HepG2 (cell line): Measurements from ENCODE around the gene KRTAP4-16. TPM values are rescaled to one million over a fixed set of nuclear protein-coding genes. Genes with fewer than 3 reads are reported as not detected.

Experiments used
- ATAC-seq: fragments of 200-7000 bp; cut with Tn5 transposase; 3 replicates; pipeline ENCODE4 v1.9.1; 2020; ENCODE audit warnings: mild to moderate bottlenecking, moderate library complexity
- BruUV-seq: library from RNA; stranded (reverse); fragments of 400-500 nt; replicated peaks from 2 replicates; lab custom pipeline; 2021; lab: Mats Ljungman, UMichigan
- CTCF ChIA-PET: fragments of 300-600 bp; formaldehyde crosslinking; extraction: SDS; loops from one replicate; lab custom pipeline; 2021; ENCODE audit warnings: low total read pairs, inconsistent platforms, low intra/inter-chr PET ratio; lab: Yijun Ruan, JAX
- POLR2A ChIA-PET: fragments of 350-600 bp; sonication (Branson Sonifier 250); formaldehyde crosslinking; loops from one replicate; lab custom pipeline; 2020; ENCODE audit warnings: antibody characterized with exemption, inconsistent platforms; lab: Yijun Ruan, JAX
- DNase-seq: peaks from one replicate; pipeline ENCODE4 v3.0.0-alpha.2; 2015; ENCODE audit warnings: low spot score
- FAIRE-seq: peaks from 3 replicates; lab custom pipeline; 2011; peaks lifted over from hg19 to GRCh38; lab: Jason Lieb, UNC
- H2AFZ ChIP-seq: one replicate; pipeline ENCODE4 v1.6.1; 2011; ENCODE audit warnings: low read length, inconsistent platforms
- H3K27ac ChIP-seq: fragments of 300-600 bp; 3 replicates; pipeline ENCODE4 v1.8.0; 2011; ENCODE audit warnings: mixed run types, mild to moderate bottlenecking, mixed read lengths, low read length, inconsistent platforms; ENCODE audit not compliant: insufficient read depth; ENCODE audit errors: extremely low read length
- H3K27me3 ChIP-seq, 2 experiments: fragments of 200-600 bp in 1 of 2; 2 replicates in 1 of 2; 3 replicates in 1 of 2; pipeline versions ENCODE4 v1.6.0 to v1.8.0; 2011; ENCODE audit warnings: low read length in 2 of 2, mild to moderate bottlenecking in 2 of 2, moderate library complexity in 2 of 2, inconsistent platforms in 1 of 2; ENCODE audit not compliant: insufficient read depth in 2 of 2, control insufficient read depth in 1 of 2
- H3K36me3 ChIP-seq, 2 experiments: fragments of 200-600 bp in 1 of 2; replicated peaks in 1 of 2; 2 replicates in 1 of 2; 3 replicates in 1 of 2; pipeline versions ENCODE4 v1.5.1 to v1.8.0; 2011; ENCODE audit warnings: low read length in 2 of 2, inconsistent platforms in 1 of 2; ENCODE audit not compliant: insufficient read depth in 2 of 2, control insufficient read depth in 1 of 2
- H3K4me1 ChIP-seq: 2 replicates; pipeline ENCODE4 v1.5.1; 2012; ENCODE audit warnings: low read length, inconsistent platforms; ENCODE audit not compliant: insufficient read depth
- H3K4me2 ChIP-seq: 2 replicates; pipeline ENCODE4 v1.6.0; 2011; ENCODE audit warnings: low read depth, low read length, inconsistent platforms
- H3K4me3 ChIP-seq, 3 experiments: fragments of 200-600 bp in 1 of 3; sonication (generic), shearing (Covaris generic) in 1 of 3; replicated peaks in 1 of 3; 2 replicates each; pipeline ENCODE4 v1.5.1; 2011 to 2016; ENCODE audit warnings: low read length in 3 of 3, inconsistent platforms in 2 of 3, low read depth in 2 of 3, mild to moderate bottlenecking in 2 of 3, control low read depth in 1 of 3, mixed read lengths in 1 of 3; ENCODE audit not compliant: insufficient read depth in 1 of 3
- H3K79me2 ChIP-seq: one replicate; pipeline ENCODE4 v1.6.1; 2011; ENCODE audit warnings: low read length, inconsistent platforms; ENCODE audit not compliant: insufficient read depth
- H3K9ac ChIP-seq: 2 replicates; pipeline ENCODE4 v1.6.0; 2011; ENCODE audit warnings: mild to moderate bottlenecking, low read depth, low read length, inconsistent platforms; ENCODE audit not compliant: insufficient read depth
- H3K9me3 ChIP-seq: 2 replicates; pipeline ENCODE4 v1.5.1; 2012; ENCODE audit warnings: mild to moderate bottlenecking, low read length
- H4K20me1 ChIP-seq: 2 replicates; pipeline ENCODE4 v1.6.0; 2011; ENCODE audit warnings: inconsistent platforms, mild to moderate bottlenecking, low read length, moderate library complexity; ENCODE audit not compliant: insufficient read depth
- ATAD3A ChIP-seq: sonication (generic); formaldehyde crosslinking; IDR thresholded peaks from 2 replicates; pipeline ENCODE4 v1.4.0; 2020; ENCODE audit warnings: missing genetic modification reagents
- FOSL2 ChIP-seq: sonication (generic); formaldehyde crosslinking; IDR thresholded peaks from 2 replicates; pipeline ENCODE4 v1.4.0; 2020; ENCODE audit warnings: missing genetic modification reagents
- MAFF ChIP-seq: IDR thresholded peaks from 2 replicates; pipeline ENCODE4 v1.6.1; 2011; ENCODE audit warnings: low read depth, low read length, improper control_type of control experiment
- MAFK ChIP-seq, 2 experiments: IDR thresholded peaks in 1 of 2; conservative IDR thresholded peaks in 1 of 2; 2 replicates each; pipeline ENCODE4 v1.6.1; 2011; ENCODE audit warnings: improper control_type of control experiment in 2 of 2, low read length in 2 of 2
- NCOR1 ChIP-seq: fragments of 200-600 bp; sonication (generic); IDR thresholded peaks from 2 replicates; pipeline ENCODE4 v1.7.0; 2017; ENCODE audit warnings: antibody characterized with exemption, low read length, borderline replicate concordance
- RFX1 ChIP-seq: fragments of 450-650 bp; IDR thresholded peaks from 2 replicates; pipeline ENCODE4 v1.6.1; 2017
- SOX13 ChIP-seq, 3 experiments: fragments of 450-650 bp in 1 of 3; sonication (generic) in 1 of 3; formaldehyde crosslinking in 1 of 3; IDR thresholded peaks in 2 of 3; conservative IDR thresholded peaks in 1 of 3; 2 replicates each; pipeline versions ENCODE4 v1.5.0 to v1.6.1; 2016 to 2020; ENCODE audit warnings: antibody characterized with exemption in 1 of 3, mild to moderate bottlenecking in 1 of 3, missing compliant biosample characterization in 1 of 3, missing genetic modification reagents in 1 of 3, moderate library complexity in 1 of 3
- TEAD3 ChIP-seq: optimal IDR thresholded peaks from 2 replicates; pipeline ENCODE3; 2016; ENCODE audit warnings: borderline replicate concordance
- WGBS: methylation state at CpG from one replicate; pipeline ENCODE4 v1.1.6; 2017; ENCODE audit warnings: low lambda C conversion rate; 5-methylcytosine and 5-hydroxymethylcytosine counted together
- in situ Hi-C: cut with HindIII; loops from 2 replicates; pipeline ENCODE4 v1.10.0; 2017; ENCODE audit warnings: low pct_unique_long_range_greater_than_20kb; ENCODE audit not compliant: extremely low pct_ligation_motif_present
- intact Hi-C: fragments of 100-400 bp; cut with micrococcal nuclease; formaldehyde crosslinking; loops from one replicate; pipeline ENCODE4 v1.10.0; 2022; ENCODE audit not compliant: unreplicated experiment
- polyA plus RNA-seq, 8 experiments: library from polyadenylated mRNA; depleted of rRNA in 3 of 8; stranded (reverse) in 7 of 8; unstranded in 1 of 8; fragments of >200 nt; fragmentation: Illumina TruSeq in 4 of 8; extraction: Trizol in 4 of 8; gene quantifications; 2 replicates each; pipeline versions ENCODE4 v1.2.1 to v1.2.3, GENCODE V29; 2011 to 2016; ENCODE audit warnings: low read depth in 4 of 8, missing spikeins in 1 of 8, mixed read lengths in 1 of 8; ENCODE audit not compliant: insufficient read depth in 1 of 8
- total RNA-seq, 5 experiments: library from RNA; depleted of rRNA; stranded (reverse); fragments of >200 nt; fragmentation: Illumina TruSeq; extraction: Trizol; gene quantifications; 2 replicates each; pipeline ENCODE4 v1.2.3, GENCODE V29; 2016; ENCODE audit warnings: low read depth in 1 of 5
- TF ChIP-seq, protein P1 (sequence below): sonication (generic); formaldehyde crosslinking; IDR thresholded peaks from 2 replicates; pipeline ENCODE4 v1.5.1; 2020; ENCODE audit warnings: mild to moderate bottlenecking, missing genetic modification reagents, moderate library complexity
- TF ChIP-seq, protein P2 (sequence below): IDR thresholded peaks from 2 replicates; pipeline ENCODE4 v1.4.0; 2020; ENCODE audit warnings: mild to moderate bottlenecking, missing genetic modification reagents
- TF ChIP-seq, protein P3 (sequence below): sonication (generic); formaldehyde crosslinking; IDR thresholded peaks from 2 replicates; pipeline ENCODE4 v1.4.0; 2020; ENCODE audit warnings: missing genetic modification reagents

KRTAP4-16 gene
- total and polyA plus RNA-seq, 2 of the 13 experiments (the other 11 are each of a cell fraction or from before 2014, with no cell fraction given): not detected

DNA sequence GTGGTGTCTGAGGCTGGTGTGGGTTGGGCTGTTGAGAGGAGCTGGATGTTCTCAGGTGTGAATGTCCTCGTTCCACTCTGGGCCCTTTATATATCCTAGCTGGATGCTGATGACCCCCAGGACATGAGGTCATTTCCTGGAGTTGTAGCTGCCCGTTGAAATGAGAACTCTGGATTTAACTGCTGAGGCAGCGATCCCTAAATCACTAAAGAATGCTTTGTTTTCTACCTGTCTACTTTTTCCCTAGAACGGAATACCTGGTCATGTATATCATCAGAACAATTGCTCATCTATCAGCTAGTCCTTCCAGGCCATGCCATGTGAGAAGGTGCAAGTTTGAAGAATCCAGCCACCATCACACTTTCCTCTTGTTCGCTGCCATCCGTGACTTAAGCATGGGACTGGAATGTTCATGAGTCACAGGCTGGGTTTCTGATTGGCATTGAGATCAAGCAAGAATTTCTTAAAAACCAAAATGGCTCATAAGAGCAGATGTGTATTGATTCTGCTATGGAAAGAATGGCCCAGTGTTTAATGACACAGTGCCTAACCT, 41.9 kb downstream of the KRTAP4-16 start, which contains the start of gene KRTAP2-3:
Gene KRTAP2-3 (minus strand): TSS at position 63 of the 553 bp plus-strand sequence. CDS start 64 bp downstream, outside the sequence.
- Histone ChIP-seq H3K4me3 (no peak within 1 kb of the TSS; a peak in 1 of 6 replicates), H3K9ac (peak within 1 kb of the TSS; percentile 51), H3K4me1 (peaks cover 55% of the 10 kb centered on the region), H3K9me3 (no peaks in the 10 kb centered on the region), H4K20me1 (no peaks in the 10 kb centered on the region), H3K36me3 (no peaks in the 10 kb centered on the region), H3K79me2 (no peaks in the 10 kb centered on the region), H3K27me3 (no peaks in the 10 kb centered on the region), H2AFZ (no peak within 1 kb of the TSS), H3K4me2 (peak within 1 kb of the TSS; percentile 51), H3K27ac (peak within 1 kb of the TSS; percentile 79)
- 91% methylated on average over 6 of the region's 6 CpGs for WGBS
- TF ChIP-seq ATAD3A (CRISPR knock-in tag): no peak
- peak; percentile 56 for TF ChIP-seq TEAD3 (CRISPR knock-in tag)
- no peak for TF ChIP-seq NCOR1
- TF ChIP-seq, protein P1, sequence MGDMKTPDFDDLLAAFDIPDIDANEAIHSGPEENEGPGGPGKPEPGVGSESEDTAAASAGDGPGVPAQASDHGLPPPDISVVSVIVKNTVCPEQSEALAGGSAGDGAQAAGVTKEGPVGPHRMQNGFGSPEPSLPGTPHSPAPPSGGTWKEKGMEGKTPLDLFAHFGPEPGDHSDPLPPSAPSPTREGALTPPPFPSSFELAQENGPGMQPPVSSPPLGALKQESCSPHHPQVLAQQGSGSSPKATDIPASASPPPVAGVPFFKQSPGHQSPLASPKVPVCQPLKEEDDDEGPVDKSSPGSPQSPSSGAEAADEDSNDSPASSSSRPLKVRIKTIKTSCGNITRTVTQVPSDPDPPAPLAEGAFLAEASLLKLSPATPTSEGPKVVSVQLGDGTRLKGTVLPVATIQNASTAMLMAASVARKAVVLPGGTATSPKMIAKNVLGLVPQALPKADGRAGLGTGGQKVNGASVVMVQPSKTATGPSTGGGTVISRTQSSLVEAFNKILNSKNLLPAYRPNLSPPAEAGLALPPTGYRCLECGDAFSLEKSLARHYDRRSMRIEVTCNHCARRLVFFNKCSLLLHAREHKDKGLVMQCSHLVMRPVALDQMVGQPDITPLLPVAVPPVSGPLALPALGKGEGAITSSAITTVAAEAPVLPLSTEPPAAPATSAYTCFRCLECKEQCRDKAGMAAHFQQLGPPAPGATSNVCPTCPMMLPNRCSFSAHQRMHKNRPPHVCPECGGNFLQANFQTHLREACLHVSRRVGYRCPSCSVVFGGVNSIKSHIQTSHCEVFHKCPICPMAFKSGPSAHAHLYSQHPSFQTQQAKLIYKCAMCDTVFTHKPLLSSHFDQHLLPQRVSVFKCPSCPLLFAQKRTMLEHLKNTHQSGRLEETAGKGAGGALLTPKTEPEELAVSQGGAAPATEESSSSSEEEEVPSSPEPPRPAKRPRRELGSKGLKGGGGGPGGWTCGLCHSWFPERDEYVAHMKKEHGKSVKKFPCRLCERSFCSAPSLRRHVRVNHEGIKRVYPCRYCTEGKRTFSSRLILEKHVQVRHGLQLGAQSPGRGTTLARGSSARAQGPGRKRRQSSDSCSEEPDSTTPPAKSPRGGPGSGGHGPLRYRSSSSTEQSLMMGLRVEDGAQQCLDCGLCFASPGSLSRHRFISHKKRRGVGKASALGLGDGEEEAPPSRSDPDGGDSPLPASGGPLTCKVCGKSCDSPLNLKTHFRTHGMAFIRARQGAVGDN (CRISPR knock-in tag): peak; percentile 73
- TF ChIP-seq, protein P2, sequence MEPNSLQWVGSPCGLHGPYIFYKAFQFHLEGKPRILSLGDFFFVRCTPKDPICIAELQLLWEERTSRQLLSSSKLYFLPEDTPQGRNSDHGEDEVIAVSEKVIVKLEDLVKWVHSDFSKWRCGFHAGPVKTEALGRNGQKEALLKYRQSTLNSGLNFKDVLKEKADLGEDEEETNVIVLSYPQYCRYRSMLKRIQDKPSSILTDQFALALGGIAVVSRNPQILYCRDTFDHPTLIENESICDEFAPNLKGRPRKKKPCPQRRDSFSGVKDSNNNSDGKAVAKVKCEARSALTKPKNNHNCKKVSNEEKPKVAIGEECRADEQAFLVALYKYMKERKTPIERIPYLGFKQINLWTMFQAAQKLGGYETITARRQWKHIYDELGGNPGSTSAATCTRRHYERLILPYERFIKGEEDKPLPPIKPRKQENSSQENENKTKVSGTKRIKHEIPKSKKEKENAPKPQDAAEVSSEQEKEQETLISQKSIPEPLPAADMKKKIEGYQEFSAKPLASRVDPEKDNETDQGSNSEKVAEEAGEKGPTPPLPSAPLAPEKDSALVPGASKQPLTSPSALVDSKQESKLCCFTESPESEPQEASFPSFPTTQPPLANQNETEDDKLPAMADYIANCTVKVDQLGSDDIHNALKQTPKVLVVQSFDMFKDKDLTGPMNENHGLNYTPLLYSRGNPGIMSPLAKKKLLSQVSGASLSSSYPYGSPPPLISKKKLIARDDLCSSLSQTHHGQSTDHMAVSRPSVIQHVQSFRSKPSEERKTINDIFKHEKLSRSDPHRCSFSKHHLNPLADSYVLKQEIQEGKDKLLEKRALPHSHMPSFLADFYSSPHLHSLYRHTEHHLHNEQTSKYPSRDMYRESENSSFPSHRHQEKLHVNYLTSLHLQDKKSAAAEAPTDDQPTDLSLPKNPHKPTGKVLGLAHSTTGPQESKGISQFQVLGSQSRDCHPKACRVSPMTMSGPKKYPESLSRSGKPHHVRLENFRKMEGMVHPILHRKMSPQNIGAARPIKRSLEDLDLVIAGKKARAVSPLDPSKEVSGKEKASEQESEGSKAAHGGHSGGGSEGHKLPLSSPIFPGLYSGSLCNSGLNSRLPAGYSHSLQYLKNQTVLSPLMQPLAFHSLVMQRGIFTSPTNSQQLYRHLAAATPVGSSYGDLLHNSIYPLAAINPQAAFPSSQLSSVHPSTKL (CRISPR knock-in tag): 0 out of 2 replicates have a peak, but pooled peaks have one; percentile 13
- no peak for TF ChIP-seq RFX1
- TF ChIP-seq MAFF: peak; percentile 70
- TF ChIP-seq, protein P3, sequence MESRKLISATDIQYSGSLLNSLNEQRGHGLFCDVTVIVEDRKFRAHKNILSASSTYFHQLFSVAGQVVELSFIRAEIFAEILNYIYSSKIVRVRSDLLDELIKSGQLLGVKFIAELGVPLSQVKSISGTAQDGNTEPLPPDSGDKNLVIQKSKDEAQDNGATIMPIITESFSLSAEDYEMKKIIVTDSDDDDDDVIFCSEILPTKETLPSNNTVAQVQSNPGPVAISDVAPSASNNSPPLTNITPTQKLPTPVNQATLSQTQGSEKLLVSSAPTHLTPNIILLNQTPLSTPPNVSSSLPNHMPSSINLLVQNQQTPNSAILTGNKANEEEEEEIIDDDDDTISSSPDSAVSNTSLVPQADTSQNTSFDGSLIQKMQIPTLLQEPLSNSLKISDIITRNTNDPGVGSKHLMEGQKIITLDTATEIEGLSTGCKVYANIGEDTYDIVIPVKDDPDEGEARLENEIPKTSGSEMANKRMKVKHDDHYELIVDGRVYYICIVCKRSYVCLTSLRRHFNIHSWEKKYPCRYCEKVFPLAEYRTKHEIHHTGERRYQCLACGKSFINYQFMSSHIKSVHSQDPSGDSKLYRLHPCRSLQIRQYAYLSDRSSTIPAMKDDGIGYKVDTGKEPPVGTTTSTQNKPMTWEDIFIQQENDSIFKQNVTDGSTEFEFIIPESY: no peak
- peak; percentile 70 to 76 for TF ChIP-seq MAFK (conservative IDR thresholded peaks at IDR 0.05 in 1 of 2, IDR thresholded peaks at IDR 0.05 in 1 of 2; ENCODE audit: low read length in 2 of 2)
- TF ChIP-seq SOX13 (IDR thresholded peaks at IDR 0.05): no peak
- 0 out of 4 replicates have a peak, but pooled peaks of 1 of the 2 experiments have one; percentile 13 for TF ChIP-seq SOX13 (CRISPR knock-in tag; conservative IDR thresholded peaks at IDR 0.05 in 1 of 2, IDR thresholded peaks at IDR 0.05 in 1 of 2)
- peak; percentile 67 for TF ChIP-seq FOSL2
- ATAC-seq (no peak), DNase-seq (peak; percentile 36), FAIRE-seq (no peak)
- intact Hi-C loops: no loop called here
- ChIA-PET POLR2A (interaction anchor here (0.6 to 1.4 kb wide), 3 partner anchors 103 to 156 kb away, joined by 3 to 15 read pairs (median 3); no protein-coding TSS in a partner anchor), CTCF (no interaction called here)
- in situ Hi-C loops: no loop called here
- BruUV-seq: no TSS peak
